ENCODE data around the gene CEP85L. TPM values are rescaled to one million over a fixed set of nuclear protein-coding genes. Genes with fewer than 3 reads are reported as not detected.

CEP85L gene
- total and polyA plus RNA-seq, 2 experiments from 2014 or later: 9.1 to 10.1 TPM

DNA sequence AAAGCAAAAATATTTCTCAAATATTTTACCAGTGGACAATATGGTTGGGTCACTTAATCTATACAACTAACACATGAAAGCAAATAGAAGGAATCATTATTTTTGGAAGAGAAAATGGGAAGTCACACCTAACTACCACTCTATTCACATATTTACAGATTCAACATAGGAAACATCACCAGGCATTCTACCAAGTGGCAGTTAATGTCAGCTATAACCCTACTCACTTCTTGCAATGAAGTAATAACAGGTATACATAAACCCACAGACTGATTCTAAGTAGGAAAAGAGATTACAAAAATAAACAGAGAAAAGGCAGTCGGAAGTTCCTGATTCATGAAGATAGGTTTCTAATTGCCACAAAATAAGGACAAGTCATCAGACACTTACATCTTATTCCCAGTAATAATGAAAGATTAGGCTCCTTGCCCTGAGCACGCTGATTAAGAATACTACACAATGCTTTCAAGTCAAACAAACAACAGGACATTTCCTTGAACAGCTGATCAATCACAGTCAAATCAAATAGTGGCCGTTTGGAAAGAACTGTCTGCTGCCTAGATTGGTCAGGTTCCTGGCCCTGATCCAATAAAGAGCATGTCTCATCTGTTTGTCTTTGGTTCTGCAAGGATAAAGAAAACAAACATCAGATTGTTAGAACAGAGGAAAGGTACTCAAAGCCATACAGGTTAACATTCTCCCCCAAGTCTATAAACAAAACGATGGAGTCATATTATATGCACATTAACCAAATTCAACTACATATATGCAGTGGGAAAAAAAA lies 182.5 kb downstream of the CEP85L start:
- Mint-ChIP-seq H3K27me3 (ENCODE audit: insufficient read depth, low read depth, poor library complexity) (no peaks in the 10 kb centered on the region), H3K36me3 (ENCODE audit: low read depth) (no peaks in the 10 kb centered on the region), H3K4me3 (no peak overlapping the region), H3K4me1 (peaks cover 6% of the 10 kb centered on the region; the same call in 2 of the 3 replicates), H3K9me3 (no peaks in the 10 kb centered on the region), H3K27ac (no peak overlapping the region; the same call in 1 of the 2 replicates)
- Histone ChIP-seq H3K9me2 (ENCODE audit: insufficient read depth) (no peaks in the 10 kb centered on the region), H3K4me3 (no peak overlapping the region), H3K36me3 (ENCODE audit: insufficient read depth) (no peaks in the 10 kb centered on the region), H3K4me1 (ENCODE audit: insufficient read depth) (no peaks in the 10 kb centered on the region), H3K79me2 (replicated peaks; ENCODE audit: insufficient read depth) (no peaks in the 10 kb centered on the region), H3K27ac (ENCODE audit: low read depth) (no peak overlapping the region), H2AFZ (no peak overlapping the region), H3K27me3 (ENCODE audit: insufficient read depth) (no peaks in the 10 kb centered on the region), H4K20me1 (replicated peaks; ENCODE audit: insufficient read depth) (no peaks in the 10 kb centered on the region), H3K4me2 (no peak overlapping the region), H3F3A (replicated peaks; ENCODE audit: low read depth) (no peaks in the 10 kb centered on the region)
- DNase-seq (ENCODE audit: low spot score): no peak
- no peak for ATAC-seq
- TF ChIP-seq EZH2phosphoT487 (IDR thresholded peaks at IDR 0.05; ENCODE audit: unreplicated experiment) (no peak), STAT1 (IDR thresholded peaks at IDR 0.05; ENCODE audit: unreplicated experiment) (no peak), JUNB (IDR thresholded peaks at IDR 0.05; ENCODE audit: unreplicated experiment) (no peak), CREB1 (CRISPR knock-in tag; IDR thresholded peaks at IDR 0.05; ENCODE audit: low read depth) (no peak)
- TF ChIP-seq, protein P1, sequence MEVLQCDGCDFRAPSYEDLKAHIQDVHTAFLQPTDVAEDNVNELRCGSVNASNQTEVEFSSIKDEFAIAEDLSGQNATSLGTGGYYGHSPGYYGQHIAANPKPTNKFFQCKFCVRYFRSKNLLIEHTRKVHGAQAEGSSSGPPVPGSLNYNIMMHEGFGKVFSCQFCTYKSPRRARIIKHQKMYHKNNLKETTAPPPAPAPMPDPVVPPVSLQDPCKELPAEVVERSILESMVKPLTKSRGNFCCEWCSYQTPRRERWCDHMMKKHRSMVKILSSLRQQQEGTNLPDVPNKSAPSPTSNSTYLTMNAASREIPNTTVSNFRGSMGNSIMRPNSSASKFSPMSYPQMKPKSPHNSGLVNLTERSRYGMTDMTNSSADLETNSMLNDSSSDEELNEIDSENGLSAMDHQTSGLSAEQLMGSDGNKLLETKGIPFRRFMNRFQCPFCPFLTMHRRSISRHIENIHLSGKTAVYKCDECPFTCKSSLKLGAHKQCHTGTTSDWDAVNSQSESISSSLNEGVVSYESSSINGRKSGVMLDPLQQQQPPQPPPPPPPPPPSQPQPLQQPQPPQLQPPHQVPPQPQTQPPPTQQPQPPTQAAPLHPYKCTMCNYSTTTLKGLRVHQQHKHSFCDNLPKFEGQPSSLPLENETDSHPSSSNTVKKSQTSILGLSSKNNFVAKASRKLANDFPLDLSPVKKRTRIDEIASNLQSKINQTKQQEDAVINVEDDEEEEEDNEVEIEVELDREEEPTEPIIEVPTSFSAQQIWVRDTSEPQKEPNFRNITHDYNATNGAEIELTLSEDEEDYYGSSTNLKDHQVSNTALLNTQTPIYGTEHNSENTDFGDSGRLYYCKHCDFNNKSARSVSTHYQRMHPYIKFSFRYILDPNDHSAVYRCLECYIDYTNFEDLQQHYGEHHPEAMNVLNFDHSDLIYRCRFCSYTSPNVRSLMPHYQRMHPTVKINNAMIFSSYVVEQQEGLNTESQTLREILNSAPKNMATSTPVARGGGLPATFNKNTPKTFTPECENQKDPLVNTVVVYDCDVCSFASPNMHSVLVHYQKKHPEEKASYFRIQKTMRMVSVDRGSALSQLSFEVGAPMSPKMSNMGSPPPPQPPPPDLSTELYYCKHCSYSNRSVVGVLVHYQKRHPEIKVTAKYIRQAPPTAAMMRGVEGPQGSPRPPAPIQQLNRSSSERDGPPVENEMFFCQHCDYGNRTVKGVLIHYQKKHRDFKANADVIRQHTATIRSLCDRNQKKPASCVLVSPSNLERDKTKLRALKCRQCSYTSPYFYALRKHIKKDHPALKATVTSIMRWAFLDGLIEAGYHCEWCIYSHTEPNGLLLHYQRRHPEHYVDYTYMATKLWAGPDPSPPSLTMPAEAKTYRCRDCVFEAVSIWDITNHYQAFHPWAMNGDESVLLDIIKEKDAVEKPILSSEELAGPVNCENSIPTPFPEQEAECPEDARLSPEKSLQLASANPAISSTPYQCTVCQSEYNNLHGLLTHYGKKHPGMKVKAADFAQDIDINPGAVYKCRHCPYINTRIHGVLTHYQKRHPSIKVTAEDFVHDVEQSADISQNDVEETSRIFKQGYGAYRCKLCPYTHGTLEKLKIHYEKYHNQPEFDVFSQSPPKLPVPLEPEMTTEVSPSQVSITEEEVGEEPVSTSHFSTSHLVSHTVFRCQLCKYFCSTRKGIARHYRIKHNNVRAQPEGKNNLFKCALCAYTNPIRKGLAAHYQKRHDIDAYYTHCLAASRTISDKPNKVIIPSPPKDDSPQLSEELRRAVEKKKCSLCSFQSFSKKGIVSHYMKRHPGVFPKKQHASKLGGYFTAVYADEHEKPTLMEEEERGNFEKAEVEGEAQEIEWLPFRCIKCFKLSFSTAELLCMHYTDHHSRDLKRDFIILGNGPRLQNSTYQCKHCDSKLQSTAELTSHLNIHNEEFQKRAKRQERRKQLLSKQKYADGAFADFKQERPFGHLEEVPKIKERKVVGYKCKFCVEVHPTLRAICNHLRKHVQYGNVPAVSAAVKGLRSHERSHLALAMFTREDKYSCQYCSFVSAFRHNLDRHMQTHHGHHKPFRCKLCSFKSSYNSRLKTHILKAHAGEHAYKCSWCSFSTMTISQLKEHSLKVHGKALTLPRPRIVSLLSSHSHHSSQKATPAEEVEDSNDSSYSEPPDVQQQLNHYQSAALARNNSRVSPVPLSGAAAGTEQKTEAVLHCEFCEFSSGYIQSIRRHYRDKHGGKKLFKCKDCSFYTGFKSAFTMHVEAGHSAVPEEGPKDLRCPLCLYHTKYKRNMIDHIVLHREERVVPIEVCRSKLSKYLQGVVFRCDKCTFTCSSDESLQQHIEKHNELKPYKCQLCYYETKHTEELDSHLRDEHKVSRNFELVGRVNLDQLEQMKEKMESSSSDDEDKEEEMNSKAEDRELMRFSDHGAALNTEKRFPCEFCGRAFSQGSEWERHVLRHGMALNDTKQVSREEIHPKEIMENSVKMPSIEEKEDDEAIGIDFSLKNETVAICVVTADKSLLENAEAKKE (CRISPR knock-in tag; IDR thresholded peaks at IDR 0.05): no peak

DNA sequence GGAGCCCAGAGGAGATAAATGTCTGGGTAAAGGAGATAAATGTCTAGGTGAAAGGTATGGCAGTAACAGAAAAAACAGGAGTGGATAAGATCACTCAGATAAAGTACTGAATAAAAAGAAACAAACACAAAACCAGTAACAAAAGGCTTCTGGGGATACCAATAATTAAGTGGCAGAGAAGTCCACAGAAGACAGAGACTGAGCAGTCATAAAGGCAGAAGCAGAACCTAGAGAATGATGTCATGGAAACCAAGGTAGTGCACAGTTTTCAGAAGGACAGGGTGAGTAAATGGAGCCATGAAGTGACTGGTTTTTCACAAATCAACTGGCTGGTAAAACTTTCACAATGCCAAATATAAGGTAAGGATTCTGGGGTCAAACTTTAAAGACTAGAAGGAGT lies 184.2 kb downstream of the CEP85L start:
- Histone ChIP-seq H3F3A (replicated peaks; ENCODE audit: low read depth) (no peaks in the 10 kb centered on the region), H3K4me3 (no peak overlapping the region), H3K27me3 (ENCODE audit: insufficient read depth) (no peaks in the 10 kb centered on the region), H3K4me1 (ENCODE audit: insufficient read depth) (no peaks in the 10 kb centered on the region), H3K9me2 (ENCODE audit: insufficient read depth) (no peaks in the 10 kb centered on the region), H3K27ac (ENCODE audit: low read depth) (no peak overlapping the region), H3K4me2 (no peak overlapping the region), H3K79me2 (replicated peaks; ENCODE audit: insufficient read depth) (no peaks in the 10 kb centered on the region), H3K36me3 (ENCODE audit: insufficient read depth) (no peaks in the 10 kb centered on the region), H4K20me1 (replicated peaks; ENCODE audit: insufficient read depth) (no peaks in the 10 kb centered on the region), H2AFZ (no peak overlapping the region)
- Mint-ChIP-seq H3K36me3 (ENCODE audit: low read depth) (no peaks in the 10 kb centered on the region), H3K27ac (no peak overlapping the region), H3K27me3 (ENCODE audit: insufficient read depth, low read depth, poor library complexity) (no peaks in the 10 kb centered on the region), H3K4me1 (peaks cover 6% of the 10 kb centered on the region; the same call in 2 of the 3 replicates), H3K4me3 (no peak overlapping the region), H3K9me3 (no peaks in the 10 kb centered on the region)
- DNase-seq (ENCODE audit: low spot score) (no peak), ATAC-seq (no peak)
- TF ChIP-seq REST (IDR thresholded peaks at IDR 0.05; ENCODE audit: unreplicated experiment): no peak
- no peak for TF ChIP-seq STAT1 (IDR thresholded peaks at IDR 0.05; ENCODE audit: unreplicated experiment)
- no peak for TF ChIP-seq NANOG (IDR thresholded peaks at IDR 0.05; ENCODE audit: borderline replicate concordance)
- TF ChIP-seq CTCF (conservative IDR thresholded peaks at IDR 0.05; ENCODE audit: low read depth in 2 of 2): no peak
- no peak for TF ChIP-seq EZH2phosphoT487 (IDR thresholded peaks at IDR 0.05; ENCODE audit: unreplicated experiment)
- TF ChIP-seq ZNF114 (CRISPR knock-in tag; IDR thresholded peaks at IDR 0.05): no peak
- no peak for TF ChIP-seq JUNB (IDR thresholded peaks at IDR 0.05; ENCODE audit: unreplicated experiment)
